Adrenal gland (tissue), 5 donors: Measurements from ENCODE around the gene SCAI.

ENCODE experiments used
- CTCF ChIP-seq, 6 experiments: fragments of 450-650 bp in 4 of 6; fragments of 200-600 bp in 2 of 6; sonication (generic) in 1 of 6; IDR thresholded peaks; 1 replicate in 5 of 6; 2 replicates in 1 of 6; pipeline versions ENCODE4 v1.5.1 to v1.8.0; 2016 to 2021; ENCODE audit warnings: antibody characterized with exemption in 6 of 6, mild to moderate bottlenecking in 2 of 6, moderate library complexity in 1 of 6
- POLR2A ChIP-seq, 2 donors: fragments of 450-650 bp; IDR thresholded peaks; one replicate each; pipeline ENCODE4 v1.6.1; 2017; ENCODE audit warnings: antibody characterized with exemption in 2 of 2, mild to moderate bottlenecking in 2 of 2, moderate library complexity in 1 of 2
- donor health status: DM: no; HTN: no; CAD: no.

- TF ChIP-seq CTCF (IDR thresholded peaks at IDR 0.05): no peak
- no peak for TF ChIP-seq POLR2A (IDR thresholded peaks at IDR 0.05)
These were observed 45.7 kb upstream of the SCAI start for GRCh38 chr9:125189011-125189360.
